GOT3 (cell line): ENCODE measurements around the gene RNF151.

Experiments used
- DNase-seq: peaks from one replicate; lab custom pipeline; 2025; ENCODE audit warnings: mixed read lengths; lab: John Stamatoyannopoulos, UW

RNF151 gene

DNA sequence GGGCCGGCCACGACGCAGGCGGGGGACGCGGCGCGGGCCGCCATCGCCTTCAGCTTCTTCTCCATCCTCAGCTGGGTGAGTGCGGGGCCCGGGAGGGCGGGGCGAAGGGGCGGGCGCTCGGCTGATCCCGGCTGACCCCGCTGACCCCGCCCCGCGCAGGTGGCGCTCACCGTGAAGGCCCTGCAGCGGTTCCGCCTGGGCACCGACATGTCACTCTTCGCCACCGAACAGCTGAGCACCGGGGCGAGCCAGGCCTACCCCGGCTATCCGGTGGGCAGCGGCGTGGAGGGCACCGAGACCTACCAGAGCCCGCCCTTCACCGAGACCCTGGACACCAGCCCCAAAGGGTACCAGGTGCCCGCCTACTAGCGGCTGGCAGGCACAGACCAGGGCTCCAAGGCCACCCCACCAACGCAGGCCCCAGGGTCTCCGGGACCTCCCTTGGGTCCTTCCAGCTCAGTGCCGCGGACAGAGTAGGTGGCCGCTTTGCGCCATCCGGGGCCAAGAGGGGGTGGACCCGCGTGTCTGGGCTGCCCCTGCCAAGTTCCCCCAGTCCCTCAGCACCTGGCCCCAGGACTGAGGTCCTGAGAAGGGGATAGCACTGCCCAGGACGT lies 26.2 kb downstream of the RNF151 start:
- no peak for DNase-seq

DNA sequence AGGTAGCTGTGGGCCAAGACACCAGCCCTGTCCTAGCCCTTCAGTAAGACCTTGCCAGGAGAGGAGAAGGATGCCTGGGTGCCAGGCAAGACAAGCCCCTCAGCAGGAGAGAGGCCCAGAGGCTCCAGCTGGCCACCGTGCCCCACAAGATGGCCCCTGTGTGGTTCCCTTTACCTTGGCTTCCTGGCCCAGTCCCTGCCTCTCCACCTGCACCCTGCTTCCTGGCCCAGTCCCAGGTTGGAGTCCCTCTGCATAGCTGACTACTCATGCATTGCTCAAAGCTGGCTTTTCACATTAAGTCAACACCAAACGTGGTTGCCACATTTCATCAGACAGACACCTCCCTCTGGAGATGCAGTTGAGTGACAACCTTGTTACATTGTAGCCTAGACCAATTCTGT lies 27.1 kb downstream of the RNF151 start:
- no peak for DNase-seq

DNA sequence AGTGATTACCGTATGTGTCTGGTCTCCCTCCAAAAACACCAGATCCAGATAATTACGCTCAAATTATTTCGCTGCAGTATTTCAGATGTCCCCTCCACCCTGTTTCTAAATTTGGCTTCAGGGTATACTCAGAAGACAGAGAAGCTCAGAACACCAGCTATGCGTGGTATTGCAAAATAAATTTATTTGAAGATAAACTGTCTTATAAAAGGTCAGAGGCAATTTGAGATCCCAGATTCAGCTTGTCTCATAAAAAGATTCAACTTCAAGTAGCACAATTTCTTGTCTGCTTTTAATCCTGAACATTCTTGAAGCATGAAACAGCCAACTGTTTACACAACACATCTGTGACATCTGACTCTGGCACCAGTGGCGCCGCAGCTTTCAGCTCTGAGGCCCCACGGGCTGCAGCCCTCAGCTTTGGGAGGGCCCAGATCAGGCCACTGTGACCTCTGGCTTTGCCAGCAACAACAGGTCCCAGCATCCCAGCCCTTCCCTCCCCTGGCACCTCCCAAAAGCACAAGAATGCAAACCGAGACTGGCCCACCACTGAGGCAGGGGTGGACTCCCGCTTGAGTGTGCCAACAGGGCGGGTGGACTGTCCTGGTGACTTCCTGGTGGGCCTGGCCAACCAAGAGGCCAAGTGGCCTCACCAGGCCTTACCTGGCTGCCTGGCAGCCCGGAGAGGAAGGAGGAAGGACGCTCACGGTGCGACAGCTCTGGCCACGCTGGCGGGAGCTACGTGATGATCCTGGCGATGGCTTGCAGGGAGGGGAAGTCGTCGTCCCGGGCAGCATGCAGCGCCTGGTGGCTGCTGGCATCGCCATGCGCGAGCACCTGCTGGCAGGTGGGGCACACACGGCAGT lies 31.1 kb downstream of the RNF151 start:
- no peak for DNase-seq

DNA sequence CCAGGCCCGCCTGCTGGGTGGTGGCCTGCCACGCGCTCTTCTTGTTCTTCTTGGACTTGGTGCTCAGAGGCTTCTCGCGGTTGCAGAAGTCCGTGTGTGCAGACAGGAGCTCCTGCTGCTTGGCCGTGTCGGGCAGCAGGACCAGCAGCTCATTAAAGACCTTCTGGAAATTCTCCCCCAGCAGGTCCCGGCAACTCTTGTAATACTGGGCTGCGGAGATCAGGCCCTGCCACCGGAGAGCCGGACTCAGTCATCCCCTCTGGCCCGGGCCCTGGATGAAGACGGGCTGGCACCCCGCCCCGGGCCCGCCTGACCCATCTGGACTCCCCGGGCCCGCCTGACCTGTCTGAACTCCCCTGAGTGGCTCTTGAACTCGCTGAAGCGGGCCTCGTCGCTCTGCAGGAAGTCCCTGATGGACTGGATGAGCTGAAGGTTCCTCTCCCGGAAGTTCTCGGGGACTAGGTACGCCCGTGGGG lies 31.7 kb downstream of the RNF151 start:
- DNase-seq = no peak

DNA sequence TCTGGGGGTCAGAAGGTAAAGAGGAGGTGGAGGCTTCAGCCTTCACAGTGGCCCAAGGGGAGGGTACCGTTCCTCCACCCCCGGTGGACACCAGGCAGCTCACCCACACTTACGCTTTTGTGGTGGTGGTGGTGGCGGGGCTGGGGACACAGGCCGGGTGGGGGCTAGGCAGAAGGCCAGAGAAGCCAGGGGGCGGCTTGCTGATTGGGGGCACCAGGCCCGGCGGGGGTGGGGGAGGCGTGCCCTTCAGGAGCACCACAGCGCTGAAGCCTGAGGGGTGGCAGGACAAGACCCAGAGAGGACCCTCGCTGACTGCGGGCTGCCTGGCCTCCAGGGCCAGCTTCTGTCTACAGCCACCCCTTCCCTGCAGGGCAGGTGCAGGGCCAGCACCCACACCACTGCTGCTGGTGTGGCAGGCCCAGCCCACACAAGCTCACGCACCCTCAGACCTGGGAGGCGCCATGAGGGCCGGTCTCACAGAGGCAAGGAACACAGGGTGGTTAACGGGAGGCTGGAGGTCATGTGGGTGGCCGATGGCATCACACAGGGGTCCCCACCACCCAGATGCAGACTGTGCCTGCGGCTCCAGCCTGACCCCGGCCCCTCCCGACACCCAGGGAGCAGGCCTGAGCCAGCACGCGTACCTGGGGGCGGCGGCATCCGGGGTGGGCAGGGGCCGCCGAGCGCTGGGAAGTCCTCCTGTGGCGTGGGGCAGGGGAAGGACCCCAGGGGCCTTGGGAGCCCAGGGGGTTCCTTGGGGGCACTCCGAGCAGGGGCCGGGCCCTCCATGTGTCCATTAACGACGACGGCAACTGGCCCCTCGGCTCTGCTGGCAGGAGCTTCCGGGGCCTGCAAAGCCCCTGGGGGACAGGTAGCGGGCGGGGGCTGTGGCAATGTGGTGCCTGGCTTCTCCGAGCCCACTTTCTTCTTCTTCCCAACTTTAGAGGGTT lies 32.5 kb downstream of the RNF151 start:
- no peak for DNase-seq

DNA sequence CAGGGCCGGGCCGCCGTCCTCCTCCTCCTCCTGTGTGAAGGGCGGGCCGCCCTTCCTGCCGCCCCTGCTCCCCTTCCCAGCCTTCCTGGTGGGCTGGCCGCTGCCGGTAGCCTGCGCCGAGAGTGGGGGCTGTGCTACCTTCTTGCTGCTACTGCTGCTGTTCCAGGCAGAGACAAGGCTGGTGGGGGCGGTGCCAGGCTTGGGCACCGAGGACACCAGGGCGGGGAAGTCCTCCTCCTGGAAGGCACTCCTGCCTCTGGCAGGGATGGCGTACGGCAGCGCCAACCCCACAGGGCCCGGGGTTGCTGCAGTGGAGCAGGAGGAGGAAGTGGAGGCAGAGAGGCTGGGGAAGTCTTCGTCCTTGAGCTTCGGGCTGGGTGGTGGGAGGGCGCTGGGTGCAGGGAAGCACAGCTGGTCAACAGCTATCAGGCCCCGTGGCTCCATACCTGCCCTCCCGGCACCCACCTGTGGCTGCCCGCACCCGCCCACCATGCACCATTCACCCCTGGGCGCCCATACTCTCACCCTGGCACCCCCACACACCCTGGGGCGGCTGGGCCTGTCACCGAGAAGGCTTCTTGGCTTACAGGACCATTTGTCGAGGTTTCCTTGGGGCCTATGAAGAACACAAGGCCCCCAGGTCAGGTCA lies 33.3 kb downstream of the RNF151 start:
- DNase-seq = no peak

DNA sequence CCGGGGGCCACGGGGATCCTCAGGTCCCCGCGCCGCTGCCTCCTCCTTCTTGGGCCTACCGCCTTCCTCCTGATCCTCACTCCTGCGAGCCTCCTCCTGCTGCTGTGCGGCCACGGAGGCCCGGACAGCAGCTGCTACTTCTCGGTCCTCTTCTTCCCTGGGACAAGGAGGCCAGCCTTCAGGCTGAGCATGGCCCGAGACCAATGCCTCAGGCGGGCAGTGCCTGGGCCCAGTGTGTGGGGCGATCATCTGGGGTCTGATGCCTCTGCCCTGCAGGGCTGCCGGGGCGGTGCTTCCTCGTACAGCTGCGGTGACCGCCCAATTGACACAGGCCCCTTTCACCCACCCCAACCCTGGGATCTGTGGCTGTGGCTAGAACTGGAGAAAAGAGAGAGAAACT lies 34.4 kb downstream of the RNF151 start:
- no peak for DNase-seq

DNA sequence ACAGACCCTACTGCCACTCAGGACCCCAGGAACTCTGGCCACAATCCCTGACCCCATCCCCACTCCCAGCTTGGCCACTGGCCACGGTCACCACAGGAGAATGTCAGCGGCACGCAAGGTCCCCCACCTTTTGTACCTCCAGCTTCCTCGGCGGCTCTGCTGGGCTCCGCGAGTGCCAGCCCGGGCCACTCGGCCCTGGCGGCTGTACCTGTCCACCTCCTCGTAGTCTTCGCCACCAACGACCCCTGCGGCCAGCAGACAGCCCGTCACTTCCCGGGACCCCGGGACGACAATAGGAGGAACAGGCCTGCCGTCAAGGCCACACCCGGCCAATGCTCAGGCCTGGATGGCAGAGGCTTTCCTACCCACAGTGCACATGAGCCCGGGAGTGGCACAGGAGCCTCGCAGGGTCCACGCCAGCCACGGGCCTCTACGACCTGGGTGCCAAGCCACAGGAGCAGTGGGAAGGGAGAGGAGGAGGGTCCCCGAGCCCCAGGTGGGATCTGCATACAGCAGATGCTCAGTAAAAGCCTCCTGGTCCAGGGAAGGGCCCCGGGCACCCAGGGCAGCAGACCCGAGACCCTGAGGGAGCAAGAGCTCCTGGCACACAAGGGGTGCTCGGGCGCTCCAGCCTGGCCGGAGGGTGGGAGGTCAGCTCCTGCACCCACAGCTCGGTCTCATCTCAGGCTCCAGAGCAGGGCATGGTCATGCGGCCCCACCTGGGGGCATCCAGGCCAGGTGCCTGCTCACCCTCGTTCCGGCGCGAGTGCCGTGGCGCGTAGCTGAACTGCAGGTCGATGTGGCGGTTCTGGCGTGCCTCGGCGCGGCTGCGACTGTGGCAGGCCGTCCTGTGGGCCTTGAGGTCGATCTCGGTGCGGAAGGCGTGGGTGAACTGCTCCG lies 35.0 kb downstream of the RNF151 start:
- no peak for DNase-seq

DNA sequence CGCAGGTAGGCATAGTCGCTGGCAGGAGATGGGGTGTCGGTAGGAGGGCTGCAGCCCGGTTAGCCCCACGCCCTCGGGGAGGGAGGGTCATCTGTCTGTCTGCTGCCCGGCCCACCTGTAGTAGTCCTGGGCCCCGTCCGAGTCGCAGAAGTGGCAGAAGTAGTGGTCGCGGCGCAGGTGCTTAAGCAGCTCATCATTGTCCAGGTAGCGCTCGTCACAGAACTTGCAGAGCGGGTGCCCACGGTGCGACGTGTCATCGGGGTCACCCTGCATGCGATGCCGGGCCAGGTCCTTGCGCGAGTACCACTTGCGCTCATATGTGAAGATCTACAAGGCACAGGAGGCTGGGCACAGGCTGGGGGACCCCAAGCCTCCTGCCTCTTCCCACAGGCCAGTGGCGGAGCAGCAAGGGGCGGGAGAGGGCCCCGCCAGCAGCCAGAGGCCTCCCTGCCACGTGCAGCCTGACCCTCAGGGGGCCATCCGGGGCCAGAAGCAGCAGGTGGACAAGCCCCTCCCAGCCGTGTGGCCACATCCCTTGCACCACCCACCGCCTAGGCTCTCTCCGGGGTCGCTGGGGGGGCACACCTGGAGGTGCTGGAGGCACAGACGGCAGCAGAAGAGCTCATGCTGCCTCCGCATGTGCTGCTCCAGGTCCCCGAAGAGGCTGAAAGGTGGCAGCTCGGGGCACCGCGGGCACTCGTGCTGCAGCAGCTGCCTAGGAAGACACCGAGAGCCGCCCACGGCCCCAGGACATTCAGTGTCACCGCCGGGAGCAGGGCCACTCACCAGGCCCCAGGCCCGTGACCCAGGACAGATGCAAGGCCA lies 36.0 kb downstream of the RNF151 start:
- DNase-seq = no peak

DNA sequence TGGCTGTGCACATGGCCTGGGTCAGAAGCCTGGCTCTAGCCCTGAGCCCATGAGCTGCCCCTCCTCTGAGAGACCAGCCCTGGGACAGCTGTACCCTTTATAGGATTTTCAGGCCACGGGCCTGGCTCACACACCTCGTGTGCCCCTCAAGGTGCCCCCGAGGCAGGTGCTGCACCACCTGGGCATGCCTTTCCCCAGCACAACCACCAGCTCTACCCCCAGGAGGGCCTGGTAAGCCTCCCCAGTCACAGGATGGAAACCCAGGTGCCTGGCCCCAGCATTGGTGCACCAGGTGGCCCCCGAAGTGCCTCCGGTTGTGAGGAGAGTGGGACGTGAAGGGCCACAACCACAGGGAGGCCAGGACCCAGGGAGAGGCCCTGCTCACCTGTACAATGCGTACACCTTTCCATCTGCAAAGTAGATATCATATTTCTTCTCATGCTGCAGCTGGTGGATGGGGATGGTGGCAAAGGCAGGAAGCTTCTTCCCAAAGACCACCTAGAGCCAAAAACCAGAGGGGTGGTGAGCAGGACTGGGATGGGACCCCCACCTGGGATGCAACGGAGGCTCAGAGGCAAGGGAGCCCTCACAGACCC lies 36.7 kb downstream of the RNF151 start:
- DNase-seq = no peak

DNA sequence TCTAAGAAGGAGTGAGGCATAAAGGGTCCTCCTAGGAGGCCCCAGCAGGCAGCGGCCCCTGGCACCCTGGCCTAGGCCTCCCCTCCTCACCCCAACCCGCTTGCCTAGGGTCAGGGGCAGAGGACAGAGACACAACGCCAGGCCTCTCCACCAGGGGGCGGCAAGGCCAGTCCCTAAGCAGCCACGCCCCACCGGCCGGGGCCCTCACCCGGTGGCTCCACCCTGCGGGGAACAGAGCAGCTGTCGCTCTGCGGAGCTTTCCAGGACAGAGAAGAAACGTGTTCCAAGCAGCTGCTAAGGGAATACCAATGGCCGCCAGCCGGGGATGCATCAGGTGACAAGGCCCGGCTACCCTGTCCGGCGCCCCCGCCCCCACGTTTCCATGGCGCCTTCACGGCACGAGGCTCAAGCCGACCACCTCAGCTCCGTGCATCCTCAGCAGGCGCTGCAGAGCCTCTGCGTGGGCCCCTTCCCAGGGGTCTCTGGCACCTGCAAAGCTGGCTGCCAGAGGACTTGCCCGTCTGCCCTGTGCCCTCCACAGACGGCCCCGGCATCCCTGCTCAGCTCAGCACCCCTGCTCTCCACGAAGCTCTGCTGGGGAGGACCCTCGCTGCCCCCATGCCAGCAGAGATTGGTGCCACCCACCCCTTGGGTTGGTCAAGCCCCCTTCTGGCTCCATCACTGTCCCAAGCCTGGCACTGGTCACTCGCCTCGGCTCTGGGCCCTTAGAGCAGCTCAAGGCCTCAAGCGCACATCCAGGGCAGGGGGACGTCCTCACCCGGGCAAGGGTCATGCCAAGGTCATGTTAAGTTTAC lies 37.4 kb downstream of the RNF151 start:
- no peak for DNase-seq

DNA sequence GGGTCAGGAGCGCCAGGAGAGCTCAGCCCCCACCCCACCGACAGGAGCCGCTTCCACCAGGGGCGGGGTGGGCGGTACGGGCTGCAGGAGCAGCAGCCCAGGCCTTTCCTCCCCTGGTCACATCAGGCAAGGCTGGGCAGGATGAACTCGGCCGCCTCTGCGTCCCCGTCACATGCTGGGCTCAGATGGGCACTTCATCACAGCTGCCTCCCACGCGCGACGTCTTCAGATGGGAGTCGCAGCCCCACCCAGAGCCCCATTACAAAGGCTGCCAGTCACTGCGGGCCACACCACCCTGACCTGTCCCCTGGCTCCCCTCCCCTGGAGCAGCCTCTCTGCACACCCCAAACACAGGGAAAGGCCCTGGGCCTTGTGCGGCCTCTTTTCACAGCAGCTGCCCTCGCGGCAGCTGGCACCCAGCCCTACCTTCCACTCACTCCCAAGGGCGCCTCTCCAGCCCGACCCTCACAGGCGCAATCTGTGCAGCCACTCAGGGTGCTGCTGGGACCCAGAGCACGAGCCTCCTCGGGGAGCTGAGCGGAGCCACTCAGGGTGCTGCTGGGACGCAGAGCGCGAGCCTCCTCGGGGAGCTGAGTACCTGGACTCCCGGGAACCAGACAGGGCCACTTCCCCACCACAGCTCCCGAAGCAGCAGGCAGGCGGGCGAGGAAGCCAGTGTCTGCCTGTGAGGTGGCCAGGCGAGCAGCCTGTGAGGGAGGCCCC lies 38.3 kb downstream of the RNF151 start:
- DNase-seq = no peak

DNA sequence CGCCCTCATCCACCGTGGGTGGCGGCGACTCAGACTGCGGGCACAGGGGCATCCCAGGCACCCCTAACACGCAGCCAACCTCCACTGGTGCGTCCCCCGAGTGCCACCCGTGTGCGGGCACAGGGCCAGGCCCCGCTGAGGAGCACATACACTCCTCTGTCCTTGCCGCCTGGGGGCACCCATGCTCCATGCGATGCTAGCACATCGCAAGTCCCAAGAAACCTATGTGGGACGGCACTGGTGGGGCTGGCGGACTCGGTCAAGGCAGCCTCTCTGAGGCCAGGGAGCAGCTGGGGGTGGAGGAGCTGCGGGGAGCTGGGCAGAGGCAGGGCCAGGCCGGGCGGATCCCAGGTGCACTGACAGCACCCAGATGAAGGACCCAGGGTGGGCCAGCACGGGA lies 39.0 kb downstream of the RNF151 start:
- DNase-seq = no peak

DNA sequence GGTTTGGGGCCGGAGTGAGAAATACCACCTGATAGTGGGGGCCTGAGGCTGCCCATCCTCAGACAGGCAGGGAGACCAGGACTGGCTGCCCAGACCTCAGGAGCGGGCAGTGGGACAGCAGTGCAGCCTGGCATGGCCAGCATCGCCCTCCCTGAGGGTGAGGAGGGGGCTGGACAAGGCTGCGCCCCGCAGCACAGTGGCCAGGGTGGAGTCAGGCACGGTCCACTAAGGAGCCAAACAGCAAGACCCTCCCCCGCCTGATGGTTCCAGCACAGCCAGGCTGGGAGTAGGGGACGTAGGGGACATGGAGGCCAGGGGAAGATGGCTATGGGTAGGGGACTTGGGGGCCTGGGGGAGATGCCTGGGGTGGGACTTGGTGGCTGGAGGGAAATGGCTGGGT lies 39.7 kb downstream of the RNF151 start:
- no peak for DNase-seq

DNA sequence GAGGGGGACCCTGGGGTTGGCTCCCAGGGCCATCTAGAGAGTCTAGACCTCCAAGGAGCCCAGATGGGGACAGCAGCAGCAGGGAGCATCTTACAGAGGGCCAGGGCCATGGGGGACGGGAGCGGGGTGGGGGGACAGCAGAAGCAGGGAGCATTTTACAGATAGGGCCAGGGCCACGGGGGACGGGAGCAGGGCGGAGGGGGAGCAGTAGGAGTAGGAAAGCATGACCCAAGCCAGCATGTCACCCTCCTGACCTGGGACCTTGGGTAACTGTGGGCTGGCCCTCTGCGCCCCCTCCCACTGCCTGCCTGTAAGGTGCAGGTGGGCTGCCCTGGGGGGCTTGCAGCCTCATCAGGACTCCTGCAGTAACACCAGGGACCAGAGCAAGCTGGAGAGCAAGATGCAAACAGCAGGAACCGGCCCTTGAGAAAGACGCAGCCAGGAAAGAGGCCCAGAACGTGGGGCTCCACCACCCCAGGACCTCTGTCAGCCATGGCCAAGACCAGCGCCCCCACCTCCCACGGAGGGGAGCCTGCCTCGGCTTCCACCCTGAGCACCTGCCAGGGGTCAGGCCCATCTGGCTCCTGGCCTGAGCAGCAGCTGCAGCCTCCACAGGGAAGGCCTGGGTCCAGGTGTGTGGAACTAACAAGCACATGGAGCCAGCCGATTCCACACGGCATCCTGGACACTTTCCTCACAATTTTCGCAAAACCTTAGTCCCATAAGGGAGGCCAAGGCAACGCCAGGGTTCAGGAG lies 40.6 kb downstream of the RNF151 start:
- no peak for DNase-seq

DNA sequence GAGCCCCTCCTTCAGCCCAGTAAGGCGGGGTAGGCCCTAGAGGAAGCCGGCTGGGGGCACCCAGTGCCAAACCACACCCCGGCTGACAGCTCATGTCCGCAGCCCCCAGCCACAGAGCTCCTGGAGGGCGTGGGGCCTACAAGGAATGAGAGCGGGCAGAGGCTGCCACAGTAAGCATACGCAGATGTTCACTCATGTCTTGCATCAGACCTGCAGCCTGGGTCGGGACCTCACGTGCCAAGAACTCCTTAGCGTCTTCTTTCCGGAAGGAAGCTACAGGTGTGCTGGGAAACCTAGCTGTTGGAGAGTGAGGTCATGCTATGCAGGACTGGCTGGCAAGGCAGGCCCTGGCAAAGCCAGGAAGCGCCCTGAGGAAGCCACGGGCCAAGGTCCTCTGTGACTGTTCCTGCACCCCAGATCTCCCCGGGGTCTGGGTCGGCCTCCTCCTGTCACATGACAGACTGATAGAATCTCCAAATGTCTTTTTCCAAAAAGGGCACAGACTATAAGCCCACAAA lies 41.4 kb downstream of the RNF151 start:
- DNase-seq = no peak

DNA sequence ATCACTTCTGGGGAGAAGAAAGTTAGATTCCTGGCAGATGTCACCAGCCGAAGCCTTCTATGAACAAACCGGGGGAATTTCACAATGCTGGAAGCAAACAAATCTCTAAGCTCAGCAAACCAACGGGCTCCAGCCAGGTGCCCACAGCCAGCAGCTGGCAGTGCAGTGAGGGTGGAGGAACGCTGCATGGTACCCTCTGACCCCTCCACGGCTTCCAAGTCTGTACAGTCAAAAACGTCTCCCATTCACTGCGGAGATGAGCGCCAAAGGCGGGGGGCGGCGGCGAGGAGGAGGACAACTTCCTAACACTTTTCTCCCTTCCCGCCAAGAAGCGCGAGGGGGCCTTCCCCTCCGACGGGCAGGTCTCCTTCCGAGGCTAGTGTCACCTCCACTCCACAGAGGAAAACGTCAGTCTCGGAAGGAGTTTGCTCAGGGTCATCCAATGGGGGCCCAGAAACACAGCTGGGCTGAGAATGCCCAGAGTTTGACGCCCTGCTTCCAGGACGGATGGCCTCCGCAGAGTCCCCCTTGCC lies 42.0 kb downstream of the RNF151 start:
- no peak for DNase-seq
